Activated naive CD8-positive, alpha-beta T cell treated with anti-CD3 and anti-CD28 coated beads, Interleukin-2, amount 50 U/mL, for 16 hours (primary cell): Measurements from ENCODE around the gene GPR179.

Source experiments
- DNase-seq: peaks from one replicate; pipeline ENCODE4 v3.0.0-alpha.2; 2020; ENCODE audit warnings: low read depth, low spot score

Gene GPR179

DNA sequence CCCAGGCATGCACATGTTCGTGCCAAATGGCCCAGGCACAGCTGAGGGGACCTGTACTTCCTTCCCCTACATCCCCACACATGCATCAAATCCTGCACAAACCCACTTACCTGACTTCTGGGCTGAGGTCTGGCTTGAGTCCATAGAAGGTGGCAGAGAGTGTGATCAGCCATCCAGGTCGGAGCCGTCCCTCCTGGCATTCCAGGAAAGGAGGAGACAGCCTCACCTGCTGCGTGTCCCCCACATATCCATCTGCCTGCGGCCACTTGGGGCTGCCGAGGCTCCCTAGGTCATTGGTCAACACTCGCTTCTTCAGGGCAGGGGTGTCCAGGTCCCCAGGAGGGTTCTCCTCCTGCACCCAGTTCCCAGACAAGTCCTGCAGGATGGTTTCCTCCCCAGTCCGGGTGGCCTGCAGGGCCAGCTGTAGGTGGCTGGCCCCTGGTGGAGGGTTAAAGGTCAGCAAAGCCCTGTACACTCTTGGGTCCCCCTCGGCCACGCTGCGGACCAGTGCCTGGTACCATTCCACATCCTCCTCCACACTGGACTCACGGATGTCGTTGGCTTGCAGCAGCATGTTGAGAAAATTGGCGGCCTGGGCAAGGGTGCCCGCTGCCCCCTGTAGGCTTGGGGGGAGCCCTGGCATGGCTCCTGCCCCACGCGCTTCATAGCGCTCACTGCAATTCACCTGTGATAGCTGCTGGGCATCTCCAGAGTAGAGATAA, 709 bp downstream of the GPR179 start:
- no peak for DNase-seq

DNA sequence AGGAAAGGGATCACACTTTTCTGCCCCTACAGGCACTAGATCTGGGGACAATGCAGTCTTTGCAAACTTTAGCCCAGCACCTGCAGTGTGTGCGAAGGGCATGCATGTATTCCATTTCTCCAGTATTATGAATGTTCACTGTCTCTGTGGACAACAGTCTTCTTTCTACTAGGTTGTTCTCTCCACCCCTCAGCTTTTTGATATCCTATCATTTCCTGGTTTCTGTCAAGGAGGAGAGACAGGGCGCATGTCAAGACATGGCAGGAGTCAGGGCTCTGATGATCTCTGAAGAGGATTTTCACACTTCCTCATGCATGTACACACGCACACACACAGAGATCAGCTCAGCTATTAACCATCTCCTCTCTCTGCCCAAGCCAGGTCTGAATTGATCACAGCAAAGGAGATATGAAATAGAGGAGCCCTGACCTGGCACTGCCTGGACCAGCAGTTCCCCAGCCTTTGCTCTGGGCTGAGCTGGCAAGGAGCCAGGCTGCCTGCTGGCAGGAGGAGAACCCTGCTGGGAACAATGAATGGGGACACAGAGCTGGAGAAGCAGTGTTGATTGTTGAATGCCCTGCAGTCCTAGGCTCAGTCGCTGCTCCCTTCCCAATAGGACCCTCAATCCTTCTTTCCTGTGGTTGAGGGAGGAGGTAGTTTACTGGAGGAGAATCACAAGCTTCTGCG, 2.6 kb downstream of the GPR179 start:
- DNase-seq = no peak

- no peak for DNase-seq
Observed at GRCh38 chr17:38339891-38340290, 3.9 kb downstream of the GPR179 start.

DNA sequence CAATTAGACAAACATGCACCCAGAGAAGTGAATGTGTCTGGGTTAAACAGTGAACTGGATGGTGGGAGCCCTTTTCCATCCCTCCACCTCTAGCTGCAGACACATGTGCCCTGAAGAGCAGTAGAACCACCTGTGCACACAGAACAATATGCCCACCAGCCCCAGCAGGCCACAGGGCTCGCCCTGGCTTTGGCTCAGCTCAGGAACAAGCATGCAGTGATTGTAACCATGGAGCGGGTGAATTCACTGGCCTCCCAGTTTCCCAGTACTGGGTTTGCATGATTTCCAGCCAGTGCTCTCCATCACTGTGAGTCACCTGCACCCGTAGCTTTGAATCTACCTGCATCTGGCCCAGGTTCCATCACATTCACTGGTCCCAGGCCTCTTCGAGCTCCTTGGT, 5.2 kb downstream of the GPR179 start:
- DNase-seq = no peak

DNA sequence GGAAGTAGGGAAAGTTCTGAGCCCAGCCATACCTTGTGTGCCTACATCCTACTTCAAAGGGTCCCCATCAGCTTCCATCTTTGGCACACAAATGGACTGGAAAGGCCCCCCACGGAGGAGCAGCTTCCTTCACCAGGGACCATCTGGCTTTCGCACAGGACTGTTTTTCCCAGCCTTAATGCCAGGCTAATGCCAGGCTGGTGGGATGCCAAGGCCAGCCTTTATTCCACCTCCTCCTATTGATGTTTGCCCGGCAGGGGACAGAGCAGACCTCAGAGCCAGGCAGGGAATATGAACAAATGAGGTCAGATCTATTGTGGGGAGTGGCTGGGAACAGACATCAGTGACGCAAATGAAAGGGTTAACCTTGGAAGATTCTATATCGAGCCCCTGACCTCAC, 5.7 kb downstream of the GPR179 start:
- DNase-seq = no peak

GRCh38 chr17:38336838-38337237, 6.9 kb downstream of the GPR179 start:
- no peak for DNase-seq

DNA sequence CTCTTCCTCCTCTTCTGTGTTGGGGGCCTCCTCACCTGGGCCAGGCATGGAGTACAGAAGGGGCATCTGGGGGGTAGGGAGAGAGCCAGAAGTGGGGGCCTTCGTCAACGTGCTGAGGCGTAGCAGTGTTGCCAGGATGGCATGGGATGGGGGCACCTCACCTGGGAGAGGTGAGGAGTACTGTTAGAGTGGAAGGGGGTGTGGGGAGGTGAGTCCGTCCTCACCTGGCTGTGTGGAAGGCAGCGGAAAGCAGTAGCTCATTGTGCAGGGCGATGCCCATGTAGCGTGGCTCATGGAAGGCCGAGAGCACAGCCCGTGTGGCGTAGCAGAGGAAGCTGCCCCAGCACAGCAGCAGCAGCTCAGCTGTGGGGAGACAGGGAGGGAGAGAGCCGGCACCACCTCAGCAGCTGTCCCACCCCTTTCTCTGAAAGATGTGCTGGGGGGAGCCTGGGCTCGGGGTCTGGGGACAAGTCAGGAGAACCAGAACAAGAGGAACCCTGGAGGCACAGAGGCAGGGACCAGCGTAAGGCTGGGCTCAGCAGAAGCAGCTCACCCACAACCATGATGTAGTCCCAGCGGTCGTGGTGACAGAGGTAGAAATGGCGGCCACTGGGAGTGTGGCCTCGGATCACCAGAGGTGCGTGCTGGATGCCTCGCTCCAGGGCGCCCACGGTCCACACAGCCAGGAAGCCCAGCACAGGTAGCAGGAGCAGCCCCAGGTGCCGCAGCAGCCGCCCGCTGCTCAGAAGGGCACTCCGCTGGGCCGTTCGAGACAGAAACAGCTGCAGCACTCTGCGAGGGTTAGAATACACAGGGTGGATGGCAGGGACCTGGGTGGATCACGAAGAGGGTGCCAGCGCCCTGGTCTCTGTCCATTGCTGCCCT, 9.0 kb downstream of the GPR179 start:
- DNase-seq = no peak

DNA sequence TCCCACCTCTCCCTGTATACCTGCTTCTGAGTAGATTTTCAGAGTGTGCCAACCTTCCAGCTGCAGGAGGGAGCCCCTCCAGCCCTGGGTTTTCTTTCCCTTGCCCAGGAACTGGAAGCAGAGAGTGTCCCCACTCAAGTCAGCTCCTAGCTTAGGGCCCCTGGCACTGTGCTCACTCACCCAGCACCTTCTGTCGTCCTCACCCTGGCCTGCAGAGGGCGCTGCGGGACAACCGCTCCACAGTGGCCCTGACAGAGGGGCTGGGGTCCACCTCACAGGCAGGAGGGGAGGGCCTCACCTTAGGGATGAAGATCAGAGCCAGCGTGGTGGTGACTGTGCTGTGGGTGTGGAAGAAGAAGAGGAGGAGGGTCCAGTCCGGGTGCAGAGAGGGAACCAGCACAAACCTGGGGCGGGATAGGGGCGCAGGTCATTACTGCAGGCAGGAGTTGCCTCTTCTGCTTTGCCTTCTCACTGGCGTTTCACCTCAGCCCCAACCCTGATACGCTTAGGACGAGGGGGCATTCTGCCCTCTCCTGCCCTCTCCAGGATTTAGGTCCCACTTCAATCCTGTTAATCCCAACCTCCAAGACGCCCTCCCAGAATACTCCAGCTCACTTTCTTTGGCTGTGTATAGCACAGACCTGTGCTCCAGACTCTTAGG, 10.0 kb downstream of the GPR179 start:
- no peak for DNase-seq

DNA sequence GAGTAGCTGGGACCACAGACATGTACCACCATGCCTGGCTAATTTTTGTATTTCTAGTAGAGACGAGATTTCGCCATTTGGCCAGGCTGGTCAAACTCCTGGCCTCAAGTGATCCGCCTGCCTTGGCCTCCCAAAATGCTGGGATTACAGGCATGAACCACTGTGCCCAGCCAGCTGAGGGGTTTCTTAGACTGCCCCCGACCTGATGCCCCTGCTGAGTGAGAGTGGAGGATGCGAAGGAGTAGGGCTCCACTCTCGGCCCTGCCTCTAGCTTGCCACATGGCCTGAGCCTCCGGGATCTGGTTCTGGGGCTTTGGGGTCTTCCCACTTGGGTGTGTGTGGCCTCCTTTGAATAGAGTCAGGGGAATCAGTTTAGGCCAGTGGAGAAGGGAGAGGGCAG, 11.0 kb downstream of the GPR179 start:
- DNase-seq = no peak

- DNase-seq = no peak
Observed at GRCh38 chr17:38330941-38331411, 12.8 kb downstream of the GPR179 start.

DNA sequence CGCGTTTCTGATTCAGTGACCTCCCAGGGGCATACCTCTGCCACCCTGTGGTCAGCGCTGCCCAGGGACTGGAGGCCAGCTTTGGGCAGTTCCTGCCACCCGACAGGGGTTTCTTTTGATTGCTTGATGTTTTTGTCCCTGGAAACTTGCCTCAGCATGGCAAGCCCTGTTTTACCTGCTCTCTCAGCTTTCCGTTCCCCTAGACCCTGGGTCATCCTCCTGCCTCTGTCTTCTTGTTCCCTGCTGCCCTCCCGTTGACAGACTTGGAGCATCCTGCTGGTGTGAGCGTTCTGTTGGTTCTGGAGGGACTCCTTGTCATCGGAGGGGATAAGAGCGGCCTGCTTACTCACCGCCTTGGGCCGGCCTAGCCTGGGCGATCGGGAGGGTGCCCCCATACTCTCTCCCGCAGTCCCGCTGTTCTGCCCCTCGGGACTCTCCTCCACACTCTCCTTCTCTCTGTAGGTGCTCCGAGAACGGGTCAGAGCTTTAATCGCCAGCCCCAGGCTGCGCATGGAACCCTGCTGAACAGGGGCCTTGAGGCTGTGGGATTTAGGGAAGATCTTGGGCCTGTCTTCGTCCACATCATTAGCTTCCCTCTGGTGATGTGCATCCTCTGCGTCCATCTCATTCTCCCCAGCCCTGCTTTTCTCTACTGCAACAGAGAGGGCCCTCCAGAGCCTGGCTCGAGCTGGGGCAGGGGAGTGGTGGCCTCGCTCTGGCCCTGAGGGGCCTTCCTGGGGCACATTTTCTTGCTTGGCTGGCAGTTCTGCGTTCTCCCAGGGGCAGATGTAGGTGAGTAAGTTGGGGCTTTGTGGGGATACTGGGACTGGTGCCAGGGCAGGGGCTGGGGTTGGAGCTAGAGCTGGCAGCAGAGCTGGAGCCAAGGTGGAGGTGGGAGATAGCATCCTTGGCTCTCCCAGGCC, 13.7 kb downstream of the GPR179 start:
- DNase-seq = no peak

- DNase-seq = no peak
Observed at GRCh38 chr17:38329284-38329683, 14.5 kb downstream of the GPR179 start.

DNA sequence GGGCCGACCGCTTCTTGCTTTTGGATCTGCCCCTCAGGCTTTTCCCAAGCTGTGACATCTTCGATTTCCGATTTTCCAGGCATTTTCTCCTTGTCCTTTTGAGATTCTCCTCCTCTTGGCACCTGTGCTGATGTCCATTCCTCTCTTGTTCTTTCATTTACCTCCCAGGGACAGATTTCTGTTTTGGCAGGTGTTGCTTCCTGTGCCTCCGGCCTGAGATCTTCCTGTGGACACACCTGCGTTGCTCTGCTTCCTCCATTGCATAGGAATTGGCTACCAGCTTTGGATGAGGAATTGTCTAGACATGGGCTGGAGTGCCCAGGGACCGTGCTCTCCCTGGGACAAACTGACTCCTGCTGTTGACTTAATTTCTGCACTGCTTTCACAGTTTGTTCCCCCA, 15.1 kb downstream of the GPR179 start:
- DNase-seq = no peak

DNA sequence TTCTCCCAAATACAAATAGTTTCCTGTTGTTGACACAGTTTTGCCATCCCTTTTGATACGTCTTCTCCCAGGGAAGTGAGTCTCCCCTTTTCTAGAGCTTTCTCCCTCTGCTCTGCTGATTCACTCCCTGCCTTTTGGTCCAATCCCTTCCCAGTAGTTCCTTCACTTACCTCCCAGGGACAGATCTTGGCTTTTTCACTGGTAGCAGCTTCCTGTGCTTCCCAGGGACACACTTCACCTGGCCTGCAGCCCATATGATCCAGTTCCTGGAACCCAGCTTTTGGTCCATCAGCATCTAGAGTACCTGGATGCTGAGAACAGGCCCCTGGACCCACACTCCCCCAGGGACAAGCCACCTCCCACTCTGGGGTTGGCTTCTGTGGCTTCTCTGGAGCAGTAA, 15.8 kb downstream of the GPR179 start:
- DNase-seq = no peak

- no peak for DNase-seq
Observed at GRCh38 chr17:38326996-38327792, 16.6 kb downstream of the GPR179 start.

GRCh38 chr17:38325221-38325851, 18.4 kb downstream of the GPR179 start:
- no peak for DNase-seq

GRCh38 chr17:38324772-38325171, 19.0 kb downstream of the GPR179 start:
- DNase-seq = no peak

DNA sequence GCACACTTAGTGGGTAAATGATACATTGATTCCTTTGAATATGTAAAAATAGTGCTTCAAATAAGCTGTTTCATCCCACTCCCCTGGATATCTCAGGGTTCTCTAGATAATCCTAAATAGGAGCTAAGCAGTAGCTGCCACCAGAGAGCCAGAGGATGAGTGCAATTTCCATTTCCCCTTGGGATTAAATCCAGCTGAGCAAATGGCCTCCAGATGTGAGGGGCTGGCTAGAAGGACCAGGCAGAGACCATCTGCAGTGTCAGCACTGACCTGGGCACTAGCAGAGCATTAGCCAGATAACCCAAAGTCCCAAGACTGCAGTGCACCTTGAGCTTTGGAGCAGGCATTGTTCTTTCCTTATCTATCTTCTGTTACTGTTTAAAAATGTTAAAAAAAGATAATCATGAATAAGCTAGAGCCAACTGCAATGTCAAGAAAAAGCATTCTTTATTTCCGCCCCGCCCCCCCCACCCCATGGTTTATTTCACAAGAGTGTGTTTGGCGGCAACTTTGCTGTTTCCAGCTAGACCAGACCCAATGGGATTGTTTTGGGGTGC, 19.5 kb downstream of the GPR179 start:
- DNase-seq = no peak

DNA sequence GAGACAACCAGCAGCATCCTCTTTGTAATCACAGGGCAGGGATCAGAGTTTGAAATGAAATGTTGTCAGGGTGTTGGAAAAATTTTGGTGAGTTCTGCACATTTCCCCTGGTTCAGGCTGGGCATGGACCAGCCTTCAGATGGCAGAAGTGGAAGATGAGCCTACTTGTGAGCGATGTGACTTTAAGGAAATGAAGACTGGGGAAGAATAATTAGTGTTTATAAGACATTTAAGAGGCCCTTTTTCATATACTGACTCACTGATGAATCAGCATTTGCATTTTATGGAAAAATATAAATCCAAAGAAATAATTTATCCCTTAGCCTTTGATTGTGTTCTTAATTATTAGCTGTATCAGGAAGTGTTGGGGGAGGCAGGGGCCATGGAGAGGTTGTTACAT, 20.9 kb downstream of the GPR179 start:
- no peak for DNase-seq
